K562 (cell line): Measurements from ENCODE around the gene PODN. TPM values are rescaled to one million over a fixed set of nuclear protein-coding genes. Genes with fewer than 3 reads are reported as not detected.

Experiments
- CBFA2T3 ChIP-seq: fragments of 450-650 bp; IDR thresholded peaks from 2 replicates; pipeline ENCODE4 v1.6.1; 2017
- COPS2 ChIP-seq: fragments of 450-650 bp; conservative IDR thresholded peaks from 2 replicates; pipeline ENCODE4 v1.6.1; 2016; ENCODE audit warnings: mild to moderate bottlenecking, moderate library complexity
- DLX4 ChIP-seq: fragments of 250-450 bp; sonication (Bioruptor Pico); IDR thresholded peaks from 2 replicates; pipeline ENCODE4 v1.6.1; 2021; ENCODE audit warnings: mild to moderate bottlenecking
- DMBX1 ChIP-seq: fragments of 250-450 bp; sonication (Bioruptor Pico); IDR thresholded peaks from 2 replicates; pipeline ENCODE4 v1.8.0; 2022; ENCODE audit warnings: inconsistent platforms, mild to moderate bottlenecking, moderate library complexity, borderline replicate concordance
- DPF2 ChIP-seq: fragments of 450-650 bp; IDR thresholded peaks from 2 replicates; pipeline ENCODE4 v1.6.1; 2016
- HDAC2 ChIP-seq: fragments of 450-650 bp; IDR thresholded peaks from 2 replicates; pipeline ENCODE4 v1.6.1; 2016; ENCODE audit warnings: mild to moderate bottlenecking
- JUND ChIP-seq, 2 experiments: IDR thresholded peaks; 2 replicates in 1 of 2; 3 replicates in 1 of 2; pipeline ENCODE4 v1.6.1; 2011; ENCODE audit warnings: borderline replicate concordance in 2 of 2, low read depth in 2 of 2, low read length in 2 of 2, improper control_type of control experiment in 1 of 2, missing biosample characterization in 1 of 2, missing genetic modification characterization in 1 of 2, missing genetic modification reagents in 1 of 2
- MAFG ChIP-seq: fragments of 450-650 bp; conservative IDR thresholded peaks from 2 replicates; pipeline ENCODE4 v1.6.1; 2016; ENCODE audit warnings: missing genetic modification characterization, missing compliant biosample characterization
- NCOR1 ChIP-seq: fragments of 450-650 bp; IDR thresholded peaks from 2 replicates; pipeline ENCODE4 v1.6.1; 2016; ENCODE audit warnings: mild to moderate bottlenecking, moderate library complexity
- NELFE ChIP-seq: IDR thresholded peaks from 2 replicates; pipeline ENCODE4 v1.6.1; 2011; ENCODE audit warnings: mild to moderate bottlenecking; ENCODE audit not compliant: insufficient read depth, insufficient read length
- NFXL1 ChIP-seq: fragments of 450-650 bp; formaldehyde crosslinking; IDR thresholded peaks from 2 replicates; pipeline ENCODE4 v1.4.0; 2021; ENCODE audit warnings: mild to moderate bottlenecking
- RBM15 ChIP-seq: fragments of 200-400 bp; formaldehyde crosslinking; IDR thresholded peaks from 2 replicates; pipeline ENCODE4 v1.6.1; 2018; ENCODE audit warnings: mild to moderate bottlenecking, low read length, moderate library complexity; ENCODE audit not compliant: insufficient read depth
- SIRT6 ChIP-seq: IDR thresholded peaks from one replicate; pipeline ENCODE4 v1.6.1; 2012; ENCODE audit warnings: low read depth, mild to moderate bottlenecking, control low read depth, inconsistent platforms, low read length, moderate library complexity
- TAF1 ChIP-seq: IDR thresholded peaks from 2 replicates; pipeline ENCODE4 v1.6.1; 2011; ENCODE audit warnings: mild to moderate bottlenecking, low read length, moderate library complexity; ENCODE audit not compliant: insufficient read depth, control insufficient read depth, severe bottlenecking; ENCODE audit errors: extremely low read depth
- THRAP3 ChIP-seq: fragments of 450-650 bp; IDR thresholded peaks from 2 replicates; pipeline ENCODE4 v1.6.1; 2016; ENCODE audit warnings: mild to moderate bottlenecking, inconsistent platforms, borderline replicate concordance
- TOE1 ChIP-seq, 2 experiments: fragments of 450-650 bp in 1 of 2; sonication (generic) in 1 of 2; formaldehyde crosslinking in 1 of 2; IDR thresholded peaks; 2 replicates each; pipeline versions ENCODE4 v1.7.1 to v1.8.0; 2016 to 2022; ENCODE audit warnings: borderline replicate concordance in 2 of 2, mild to moderate bottlenecking in 2 of 2, antibody characterized with exemption in 1 of 2, inconsistent platforms in 1 of 2, low read depth in 1 of 2, missing genetic modification reagents in 1 of 2, moderate library complexity in 1 of 2
- TSHZ1 ChIP-seq: fragments of 250-450 bp; sonication (Bioruptor Pico); IDR thresholded peaks from 2 replicates; pipeline ENCODE4 v1.4.0; 2020; ENCODE audit warnings: mild to moderate bottlenecking, moderate library complexity
- ZNF449 ChIP-seq: fragments of 250-450 bp; sonication (Bioruptor Pico); IDR thresholded peaks from 2 replicates; pipeline ENCODE4 v1.8.0; 2022; ENCODE audit warnings: moderate library complexity, mild to moderate bottlenecking, inconsistent platforms
- polyA plus RNA-seq, 8 experiments: library from polyadenylated mRNA; depleted of rRNA in 4 of 8; stranded (reverse) in 5 of 8; unstranded in 3 of 8; fragments of >200 nt; fragmentation: Nextera tagmentation in 2 of 8; fragmentation: Illumina TruSeq in 1 of 8; extraction: Ambion mirVana in 2 of 8; extraction: Trizol in 1 of 8; gene quantifications; 2 replicates each; pipeline versions ENCODE4 v1.2.1 to v1.2.3, GENCODE V29; 2011 to 2014; ENCODE audit warnings: inconsistent platforms in 1 of 8, missing spikeins in 1 of 8
- total RNA-seq, 7 experiments: library from RNA; depleted of rRNA in 6 of 7; stranded (reverse); fragments of >200 nt in 6 of 7; fragmentation: Illumina TruSeq in 2 of 7; extraction: Trizol in 2 of 7; gene quantifications; 2 replicates each; pipeline versions ENCODE4 v1.2.1 to v1.2.3, GENCODE V29; 2011 to 2021; ENCODE audit warnings: low replicate concordance in 1 of 7
- TF ChIP-seq, protein P1 (sequence below): fragments of 250-450 bp; sonication (Bioruptor Pico); IDR thresholded peaks from 2 replicates; pipeline ENCODE4 v1.8.0; 2022; ENCODE audit warnings: inconsistent platforms, mild to moderate bottlenecking, moderate library complexity, borderline replicate concordance

PODN gene
- total and polyA plus RNA-seq, 9 of the 15 experiments (the other 6 are each of a cell fraction or from before 2014, with no cell fraction given), result not detected

- TF ChIP-seq DLX4 (CRISPR knock-in tag) (no peak), COPS2 (no peak), TSHZ1 (CRISPR knock-in tag) (no peak), SIRT6 (no peak), TAF1 (no peak), NFXL1 (CRISPR knock-in tag) (no peak), RBM15 (no peak), NELFE (no peak), CBFA2T3 (peak; percentile 42; the same call in 1 of the 2 replicates), ZNF449 (CRISPR knock-in tag) (no peak), DMBX1 (0 out of 2 replicates have a peak, but pooled peaks have one; percentile 49), TOE1 (IDR thresholded peaks at IDR 0.05; ENCODE audit: borderline replicate concordance) (no peak), TOE1 (CRISPR knock-in tag; IDR thresholded peaks at IDR 0.05; ENCODE audit: borderline replicate concordance, low read depth) (no peak), MAFG (tag) (peak; percentile 75), HDAC2 (0 out of 2 replicates have a peak, but pooled peaks have one; percentile 29), DPF2 (peak; percentile 83), NCOR1 (no peak), JUND (IDR thresholded peaks at IDR 0.05; ENCODE audit: borderline replicate concordance, low read depth, low read length) (peak; percentile 89), JUND (tag; IDR thresholded peaks at IDR 0.05; ENCODE audit: borderline replicate concordance, low read depth, low read length) (peak; percentile 77; the same call in 1 of the 3 replicates), THRAP3 (no peak)
- TF ChIP-seq, protein P1, sequence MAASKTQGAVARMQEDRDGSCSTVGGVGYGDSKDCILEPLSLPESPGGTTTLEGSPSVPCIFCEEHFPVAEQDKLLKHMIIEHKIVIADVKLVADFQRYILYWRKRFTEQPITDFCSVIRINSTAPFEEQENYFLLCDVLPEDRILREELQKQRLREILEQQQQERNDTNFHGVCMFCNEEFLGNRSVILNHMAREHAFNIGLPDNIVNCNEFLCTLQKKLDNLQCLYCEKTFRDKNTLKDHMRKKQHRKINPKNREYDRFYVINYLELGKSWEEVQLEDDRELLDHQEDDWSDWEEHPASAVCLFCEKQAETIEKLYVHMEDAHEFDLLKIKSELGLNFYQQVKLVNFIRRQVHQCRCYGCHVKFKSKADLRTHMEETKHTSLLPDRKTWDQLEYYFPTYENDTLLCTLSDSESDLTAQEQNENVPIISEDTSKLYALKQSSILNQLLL (CRISPR knock-in tag), result no peak
These were observed 14.0 kb upstream of the PODN start (continued) for GRCh38 chr1:53047737-53048736.
